ENCODE results near the gene SLC30A4. TPM values are rescaled to one million over a fixed set of nuclear protein-coding genes. Genes with fewer than 3 reads are reported as not detected.

SLC30A4 gene
- total and polyA plus RNA-seq, 4 experiments from 2014 or later: 2.5 to 3.8 (median 3.2) TPM

- Mint-ChIP-seq H3K4me3 (peak overlapping the region in 7 of 8 donors; percentile 9 to 70 (median 44)), H3K27me3 (peaks cover 0 to 4% of the 10 kb centered on the region in 2 donors), H3K36me3 (no peaks in the 10 kb centered on the region), H3K4me1 (no peaks in the 10 kb centered on the region), H3K9me3 (no peaks in the 10 kb centered on the region), H3K27ac (no peak overlapping the region)
- CTCF ChIA-PET (ENCODE audit: partially characterized antibody): interaction anchor here (0.6 to 3.5 kb wide), 39 partner anchors 9 to 268 kb away, joined by 3 to 137 read pairs (median 4); a partner anchor contains a TSS
- DNase-seq: peak; percentile 78 to 84 (median 80)
- Histone ChIP-seq H3K9me3 (ENCODE audit: control insufficient read depth in 1 of 2, low read length in 2 of 2) (no peaks in the 10 kb centered on the region), H3K27me3 (ENCODE audit: insufficient read depth, low read length) (no peaks in the 10 kb centered on the region), H3K27ac (ENCODE audit: low read depth, low read length) (no peak overlapping the region), H3K36me3 (ENCODE audit: insufficient read depth, low read length) (no peaks in the 10 kb centered on the region), H3K4me3 (ENCODE audit: low read length in 2 of 2) (peak overlapping the region; percentile 44 to 56), H3K4me1 (ENCODE audit: insufficient read depth, low read length) (peaks cover 12% of the 10 kb centered on the region)
- POLR2A ChIA-PET (ENCODE audit: partially characterized antibody): interaction anchor here (0.7 to 1.4 kb wide), 2 partner anchors 27 to 230 kb away, joined by 3 to 5 read pairs; no protein-coding TSS in a partner anchor
- intact Hi-C loops (cut with micrococcal nuclease): loop anchor here (1.0 kb wide), 2 partner anchors 27 to 184 kb away; no protein-coding TSS in a partner anchor
Observed at GRCh38 chr15:45429941-45430792, 92.4 kb downstream of the SLC30A4 start.

Other genes starting within 250 kb of the SLC30A4 start
- 1 to 10 TPM; 1.1 to 1.6 TPM for gene GATM, start 144.2 kb downstream of the SLC30A4 start, total RNA-seq
- gene GATM, start 144.2 kb downstream of the SLC30A4 start, polyA plus RNA-seq: under 1 TPM in 1 of 2 donors, not detected in 1; 0.26 TPM
- gene BLOC1S6, start 64.6 kb upstream of the SLC30A4 start, total RNA-seq: 10 to 100 TPM; 43.0 to 43.9 TPM
- 10 to 100 TPM; 38.8 to 40.7 TPM for gene BLOC1S6, start 64.6 kb upstream of the SLC30A4 start, polyA plus RNA-seq
- gene SQOR, start 112.3 kb upstream of the SLC30A4 start, total RNA-seq: 10 to 100 TPM; 47.9 to 51.0 TPM
- gene SQOR, start 112.3 kb upstream of the SLC30A4 start, polyA plus RNA-seq: 100 to 1,000 TPM; 118 to 183 TPM

Measured in CD4-positive, alpha-beta memory T cell (primary cell).